SK-N-MC (cell line): ENCODE results near the gene NYNRIN.

Experiments used
- EZH2 ChIP-seq: fragments of 200-600 bp; sonication (generic); IDR thresholded peaks from one replicate; pipeline ENCODE4 v1.6.1; 2017; ENCODE audit warnings: antibody characterized with exemption
- POLR2AphosphoS5 ChIP-seq: IDR thresholded peaks from 2 replicates; pipeline ENCODE4 v1.6.1; 2012; ENCODE audit warnings: mild to moderate bottlenecking, low read depth, low read length, borderline replicate concordance

- TF ChIP-seq EZH2 (no peak), POLR2AphosphoS5 (no peak)
Observed at GRCh38 chr14:24463884-24464785, 65.3 kb downstream of the NYNRIN start.
